Measurements from ENCODE around the gene RARG. TPM values are rescaled to one million over a fixed set of nuclear protein-coding genes. Genes with fewer than 3 reads are reported as not detected.
"Not testable (repeated sequence)": the region's sequence is repeated elsewhere in the genome, so short reads cannot be mapped to it uniquely, and the experiment has no call there.

RARG gene
- polyA plus RNA-seq, 6 donors from 2014 or later, result 0.78 to 2.2 (median 1.3) TPM; not detected in 2

DNA sequence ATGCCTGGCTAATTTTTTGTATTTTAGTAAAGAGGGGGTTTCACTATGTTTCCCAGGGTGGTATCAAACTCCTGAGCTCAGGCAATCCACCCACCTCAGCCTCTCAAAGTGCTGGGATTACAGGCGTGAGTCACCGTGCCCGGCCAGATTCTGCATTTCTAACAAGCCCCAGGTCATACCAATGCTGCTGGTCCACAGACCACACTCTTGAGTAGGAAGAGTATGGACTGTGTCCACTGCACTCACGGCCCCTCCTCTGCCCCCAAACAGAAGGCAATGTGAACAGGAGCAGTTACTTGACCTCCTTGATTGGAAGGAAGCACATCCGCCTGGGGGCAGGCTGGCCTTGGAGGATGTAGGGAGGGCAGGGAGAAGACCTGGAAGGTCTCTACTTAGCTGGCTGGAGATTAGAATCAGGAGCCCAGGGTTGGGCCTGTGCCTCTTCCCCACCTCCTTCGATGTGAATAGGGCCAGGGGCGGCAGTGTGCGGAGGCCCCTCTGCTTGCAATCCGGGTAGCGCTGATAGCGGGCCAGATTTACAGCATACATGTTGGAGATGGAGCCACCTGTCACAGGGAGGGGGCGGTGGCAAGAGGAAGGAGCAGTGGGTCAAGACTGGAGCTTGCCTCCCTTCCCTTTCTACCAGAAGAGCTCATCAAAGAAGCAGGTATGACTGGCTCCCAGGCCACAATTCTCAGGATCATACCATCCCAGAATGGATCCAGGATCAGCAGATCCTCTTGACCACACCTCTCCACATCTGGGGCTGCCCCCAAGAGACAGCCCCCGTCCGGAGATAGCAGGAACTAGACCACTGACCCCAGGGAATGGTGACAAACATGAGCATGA lies 60.9 kb downstream of the RARG start:
- Mint-ChIP-seq H3K27me3 (no peaks in the 10 kb centered on the region), H3K27ac (peak overlapping the region in 1 of 6 donors; percentile 25), H3K36me3 (peaks cover 0 to 10% of the 10 kb centered on the region in 2 donors), H3K9me3 (no peaks in the 10 kb centered on the region), H3K4me3 (no peak overlapping the region), H3K4me1 (peaks cover 2 to 8% (median 5%) of the 10 kb centered on the region in 3 donors)
- ATAC-seq (ENCODE audit: low read depth in 2 of 2) (no peak), DNase-seq (no peak)

DNA sequence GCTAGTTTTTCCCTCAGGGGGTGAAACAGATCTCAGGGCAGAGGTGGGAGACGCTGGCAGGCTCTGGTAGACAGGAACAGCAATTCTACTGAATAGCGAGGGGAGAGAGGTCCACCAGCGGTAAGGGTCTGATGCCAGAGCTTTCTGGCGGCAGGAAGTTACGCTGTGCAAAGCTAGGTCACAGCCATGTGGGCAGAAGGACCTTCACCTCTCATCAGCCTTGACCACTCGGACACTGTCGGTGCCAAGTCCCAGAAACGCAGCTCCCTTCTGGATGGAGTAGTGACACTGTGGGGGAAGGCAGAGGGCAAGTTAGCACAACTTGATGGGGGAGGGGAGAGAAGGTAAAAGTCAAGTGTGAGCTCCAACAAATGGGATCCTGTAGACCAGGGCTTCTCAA lies 61.8 kb downstream of the RARG start:
- Mint-ChIP-seq H3K9me3 (no peaks in the 10 kb centered on the region), H3K36me3 (peaks cover 0 to 10% of the 10 kb centered on the region in 2 donors), H3K27ac (peak overlapping the region in 1 of 6 donors; percentile 85), H3K27me3 (no peaks in the 10 kb centered on the region), H3K4me3 (peak overlapping the region in 1 of 8 donors; percentile 20), H3K4me1 (peaks cover 2 to 8% (median 5%) of the 10 kb centered on the region in 3 donors)
- DNase-seq (no peak), ATAC-seq (ENCODE audit: low read depth in 2 of 2) (no peak)

DNA sequence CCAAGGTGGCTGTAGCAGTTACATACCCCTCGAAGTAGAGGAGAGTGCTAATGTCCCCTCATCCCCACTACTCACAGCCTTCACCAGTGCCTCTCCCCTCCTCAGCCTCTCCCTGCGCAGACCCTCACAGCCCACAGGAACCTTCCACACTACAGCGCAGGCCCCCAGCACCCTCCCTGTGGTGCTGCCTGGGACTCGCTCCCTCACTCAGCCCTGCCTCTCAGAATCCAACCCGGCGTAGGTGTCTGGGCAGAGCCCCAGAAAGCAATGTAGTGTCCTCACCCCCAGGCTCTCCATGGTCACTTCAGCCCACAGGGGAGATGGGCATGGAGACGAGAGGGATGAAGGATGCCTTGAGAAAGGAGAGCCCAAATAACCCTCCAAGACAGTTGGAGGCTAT lies 62.4 kb downstream of the RARG start:
- Mint-ChIP-seq H3K27ac (no peak overlapping the region), H3K4me1 (peaks cover 2 to 8% (median 5%) of the 10 kb centered on the region in 3 donors), H3K9me3 (no peaks in the 10 kb centered on the region), H3K4me3 (no peak overlapping the region), H3K36me3 (peaks cover 0 to 10% of the 10 kb centered on the region in 2 donors), H3K27me3 (no peaks in the 10 kb centered on the region)
- DNase-seq, result no peak
- ATAC-seq (ENCODE audit: low read depth in 2 of 2), result no peak

DNA sequence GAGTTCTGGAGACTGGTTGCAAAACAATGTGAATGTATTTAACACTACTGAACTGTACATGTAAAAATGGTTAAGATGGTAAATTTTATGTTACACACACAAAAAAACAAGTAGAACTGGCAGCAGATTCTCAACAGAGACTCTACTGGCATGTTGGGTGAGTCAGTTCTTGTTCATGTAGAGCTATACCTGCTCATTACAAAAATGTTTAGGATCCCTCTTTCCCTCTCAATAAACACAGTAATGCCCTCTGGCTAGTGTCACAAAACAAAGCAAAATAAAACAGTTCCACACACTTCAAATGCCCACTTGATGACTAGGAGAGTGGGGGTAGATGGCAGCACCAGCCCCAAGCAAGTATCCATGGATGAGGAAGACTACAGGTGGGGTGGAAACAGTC lies 65.2 kb downstream of the RARG start:
- Mint-ChIP-seq H3K9me3 (no peaks in the 10 kb centered on the region), H3K27ac (peak overlapping the region in 1 of 6 donors; percentile 17), H3K36me3 (peaks cover 0 to 6% of the 10 kb centered on the region in 2 donors), H3K4me1 (peaks cover 0 to 5% (median 4%) of the 10 kb centered on the region in 3 donors), H3K4me3 (no peak overlapping the region), H3K27me3 (no peaks in the 10 kb centered on the region)
- DNase-seq (no peak), ATAC-seq (ENCODE audit: low read depth in 2 of 2) (no peak)

DNA sequence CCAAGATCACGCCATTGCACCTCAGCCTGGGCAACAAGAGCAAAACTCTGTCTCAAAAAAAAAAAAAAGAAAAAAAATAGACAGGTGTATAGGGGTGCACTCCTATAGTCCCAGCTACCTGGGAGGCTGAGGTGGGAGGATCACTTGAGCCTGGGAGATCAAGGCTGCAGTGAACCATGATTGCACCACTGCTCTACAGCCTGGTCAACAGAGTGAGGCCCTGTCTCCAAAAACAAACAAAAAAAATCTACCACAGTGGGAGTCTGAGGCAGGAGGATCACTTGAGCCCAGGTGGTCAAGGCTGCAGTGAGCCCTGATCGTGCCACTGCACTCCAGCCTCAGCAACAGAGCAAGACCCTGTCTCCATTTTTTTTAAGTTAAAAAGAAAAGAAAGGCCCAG lies 69.0 kb downstream of the RARG start:
- H3K4me1 Mint-ChIP-seq; ATAC-seq (ENCODE audit: low read depth in 2 of 2); H3K27me3 Mint-ChIP-seq; H3K4me3 Mint-ChIP-seq; DNase-seq; H3K27ac Mint-ChIP-seq; H3K36me3 Mint-ChIP-seq; H3K9me3 Mint-ChIP-seq: not testable (repeated sequence)

DNA sequence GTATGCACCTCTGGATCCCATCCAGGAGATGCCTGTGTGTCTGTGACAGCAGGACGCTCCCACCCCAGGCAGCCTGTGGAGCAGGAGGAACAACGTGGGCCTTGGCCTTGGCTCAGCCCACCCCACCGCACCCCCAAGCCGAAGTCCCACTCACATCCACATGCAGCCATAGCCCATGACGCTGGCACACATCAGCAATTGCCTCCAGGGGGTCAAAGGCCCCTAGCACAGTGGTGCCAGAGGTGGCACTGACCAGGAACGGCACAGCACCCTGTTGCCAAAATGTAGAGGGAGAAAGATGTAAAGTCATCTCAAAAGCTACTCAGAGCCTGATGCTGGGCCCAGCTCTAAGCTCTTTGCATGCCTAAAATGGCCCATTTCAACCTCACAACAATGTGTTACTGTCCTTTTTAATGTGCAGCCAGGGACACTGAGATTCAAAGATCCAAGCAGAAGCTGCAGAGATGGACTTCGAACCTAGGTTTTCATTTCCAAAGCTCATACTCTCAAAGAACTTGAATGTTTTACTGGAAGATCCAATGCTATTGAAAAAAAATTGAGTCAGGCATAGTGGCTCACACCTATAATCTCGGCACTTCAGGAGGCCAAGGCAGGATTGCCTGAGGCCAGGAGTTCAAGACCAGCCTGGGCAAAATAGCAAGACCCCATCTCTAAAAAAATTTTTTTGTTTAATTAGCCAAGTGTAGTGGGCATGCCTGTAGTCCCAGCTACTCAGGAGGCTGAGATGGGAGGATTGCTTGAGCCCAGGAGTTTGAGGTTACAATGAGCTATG lies 70.7 kb downstream of the RARG start:
- H3K4me3 Mint-ChIP-seq, result no peak overlapping the region
- H3K36me3 Mint-ChIP-seq, result no peaks in the 10 kb centered on the region
- H3K27me3 Mint-ChIP-seq, result no peaks in the 10 kb centered on the region
- H3K9me3 Mint-ChIP-seq, result no peaks in the 10 kb centered on the region
- peaks cover 9% of the 10 kb centered on the region in 3 donors for H3K4me1 Mint-ChIP-seq
- ATAC-seq (ENCODE audit: low read depth in 2 of 2) (no peak), DNase-seq (no peak)
- H3K27ac Mint-ChIP-seq, result peak overlapping the region in 1 of 6 donors; percentile 28

DNA sequence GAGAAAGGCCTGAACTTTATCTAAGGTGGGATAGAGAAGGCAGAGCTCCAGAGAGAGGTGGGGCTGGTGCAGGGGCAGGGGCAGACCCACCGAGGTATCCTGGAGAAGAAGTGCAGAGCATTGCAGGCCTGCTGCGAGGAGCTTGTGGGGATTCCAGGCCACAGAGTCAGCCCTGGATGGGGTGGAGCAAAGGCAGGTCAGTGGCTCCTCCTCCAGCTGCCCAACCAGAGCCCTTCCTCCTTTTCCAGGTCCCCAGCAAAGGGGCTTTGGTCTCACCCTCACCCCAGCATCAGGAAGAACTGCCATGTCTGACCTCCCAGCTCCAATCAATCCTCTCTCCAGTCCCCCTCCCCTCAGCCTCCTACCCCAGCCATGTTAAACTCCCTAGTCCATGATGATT lies 71.3 kb downstream of the RARG start:
- DNase-seq (no peak), ATAC-seq (ENCODE audit: low read depth in 2 of 2) (no peak)
- Mint-ChIP-seq H3K27me3 (no peaks in the 10 kb centered on the region), H3K4me1 (peaks cover 9% of the 10 kb centered on the region in 3 donors), H3K9me3 (no peaks in the 10 kb centered on the region), H3K4me3 (no peak overlapping the region), H3K27ac (peak overlapping the region in 1 of 6 donors; percentile 79), H3K36me3 (no peaks in the 10 kb centered on the region)

Other genes starting within 250 kb of the RARG start
- gene EIF4B, start 225.8 kb downstream of the RARG start, polyA plus RNA-seq (ENCODE audit: low read depth in 6 of 6), result 100 to 1,000 TPM in 2 of 6 donors, 10 to 100 TPM in 4; 69.1 to 104 (median 87.0) TPM
- gene TNS2, start 182.1 kb downstream of the RARG start, polyA plus RNA-seq (ENCODE audit: low read depth in 6 of 6), result under 1 TPM in 5 of 6 donors, not detected in 1; 0.05 to 0.91 (median 0.47) TPM
- gene SPRYD3, start 152.8 kb downstream of the RARG start, polyA plus RNA-seq (ENCODE audit: low read depth in 6 of 6), result 10 to 100 TPM; 12.8 to 31.1 (median 23.2) TPM
- gene IGFBP6, start 134.5 kb downstream of the RARG start, polyA plus RNA-seq (ENCODE audit: low read depth in 6 of 6), result not detected
- not detected for gene SOAT2, start 128.7 kb downstream of the RARG start, polyA plus RNA-seq (ENCODE audit: low read depth in 6 of 6)
- gene ZNF740, start 51.5 kb downstream of the RARG start, polyA plus RNA-seq (ENCODE audit: low read depth in 6 of 6), result 1 to 10 TPM; 1.8 to 6.0 (median 4.2) TPM
- gene CSAD, start 51.3 kb downstream of the RARG start, polyA plus RNA-seq (ENCODE audit: low read depth in 6 of 6), result 1 to 10 TPM in 4 of 6 donors, under 1 TPM in 2; 0.19 to 1.8 (median 1.1) TPM
- gene ITGB7, start 25.0 kb downstream of the RARG start, polyA plus RNA-seq (ENCODE audit: low read depth in 6 of 6), result 100 to 1,000 TPM in 1 of 6 donors, 10 to 100 TPM in 5; 63.2 to 174 (median 96.4) TPM
- gene ESPL1, start 36.1 kb upstream of the RARG start, polyA plus RNA-seq (ENCODE audit: low read depth in 6 of 6), result under 1 TPM in 3 of 6 donors, not detected in 3; 0.12 to 0.40 (median 0.23) TPM
- gene PFDN5, start 63.3 kb upstream of the RARG start, polyA plus RNA-seq (ENCODE audit: low read depth in 6 of 6), result 1,000 to 10,000 TPM; 1,564 to 1,943 (median 1,771) TPM
- 10 to 100 TPM; 52.3 to 94.2 (median 60.4) TPM for gene MYG1, start 67.5 kb upstream of the RARG start, polyA plus RNA-seq (ENCODE audit: low read depth in 6 of 6)
- 10 to 100 TPM; 34.9 to 49.9 (median 38.5) TPM for gene AAAS, start 89.4 kb upstream of the RARG start, polyA plus RNA-seq (ENCODE audit: low read depth in 6 of 6)
- under 1 TPM in 3 of 6 donors, not detected in 3; 0.17 to 0.33 (median 0.27) TPM for gene SP7, start 104.1 kb upstream of the RARG start, polyA plus RNA-seq (ENCODE audit: low read depth in 6 of 6)
- 10 to 100 TPM in 5 of 6 donors, 1 to 10 TPM in 1; 8.3 to 17.5 (median 12.7) TPM for gene SP1, start 148.0 kb upstream of the RARG start, polyA plus RNA-seq (ENCODE audit: low read depth in 6 of 6)
- not detected for gene AMHR2, start 191.6 kb upstream of the RARG start, polyA plus RNA-seq (ENCODE audit: low read depth in 6 of 6)
- 1,000 to 10,000 TPM in 1 of 6 donors, 100 to 1,000 TPM in 5; 660 to 1,169 (median 730) TPM for gene PRR13, start 209.5 kb upstream of the RARG start, polyA plus RNA-seq (ENCODE audit: low read depth in 6 of 6)
- 100 to 1,000 TPM; 116 to 172 (median 146) TPM for gene PCBP2, start 219.9 kb upstream of the RARG start, polyA plus RNA-seq (ENCODE audit: low read depth in 6 of 6)

Measured in naive B cell (primary cell).